MCF 10A (cell line): ENCODE results near the gene KCNH3. TPM values are rescaled to one million over a fixed set of nuclear protein-coding genes. Genes with fewer than 3 reads are reported as not detected.

Experiments used
- BruUV-seq: library from RNA; stranded (reverse); fragments of 400-500 nt; replicated peaks from 2 replicates; lab custom pipeline; 2021; lab: Mats Ljungman, UMichigan
- CTCF ChIA-PET: fragments of 300-600 bp; sonication (Branson Sonifier 250); formaldehyde crosslinking; extraction: SDS; loops from one replicate; lab custom pipeline; 2021; ENCODE audit warnings: antibody characterized with exemption, inconsistent platforms; lab: Yijun Ruan, JAX
- POLR2A ChIA-PET: fragments of 300-600, 350-650 bp; sonication (Branson Sonifier 250); formaldehyde crosslinking; extraction: SDS; loops from one replicate; lab custom pipeline; 2020; ENCODE audit warnings: antibody characterized with exemption, inconsistent platforms; lab: Yijun Ruan, JAX
- DNase-seq: peaks from one replicate; pipeline ENCODE4 v3.0.0-alpha.2; 2018; ENCODE audit not compliant: unreplicated experiment
- H3K27ac Mint-ChIP-seq: one replicate; pipeline ENCODE4 v1.8.0; 2022; ENCODE audit warnings: mild to moderate bottlenecking, low read depth, mixed read lengths; ENCODE audit not compliant: unreplicated experiment
- H3K27me3 Mint-ChIP-seq: one replicate; pipeline ENCODE4 v1.8.0; 2022; ENCODE audit warnings: mixed read lengths; ENCODE audit not compliant: insufficient read depth, unreplicated experiment
- H3K36me3 Mint-ChIP-seq: one replicate; pipeline ENCODE4 v1.8.0; 2022; ENCODE audit warnings: mild to moderate bottlenecking, moderate library complexity, mixed read lengths; ENCODE audit not compliant: insufficient read depth, unreplicated experiment
- H3K4me1 Mint-ChIP-seq: one replicate; pipeline ENCODE4 v1.8.0; 2022; ENCODE audit warnings: mixed read lengths; ENCODE audit not compliant: insufficient read depth, unreplicated experiment
- H3K4me3 Mint-ChIP-seq: one replicate; pipeline ENCODE4 v1.8.0; 2022; ENCODE audit warnings: mild to moderate bottlenecking, moderate library complexity, mixed read lengths; ENCODE audit not compliant: unreplicated experiment
- H3K9me3 Mint-ChIP-seq: one replicate; pipeline ENCODE4 v1.8.0; 2022; ENCODE audit warnings: mixed read lengths; ENCODE audit not compliant: unreplicated experiment
- intact Hi-C: fragments of 100-400 bp; cut with micrococcal nuclease; formaldehyde crosslinking; loops from 2 replicates; pipeline ENCODE4 v1.14.1; 2022
- total RNA-seq: library from RNA; stranded (reverse); gene quantifications from 2 replicates; pipeline ENCODE4 v1.2.3, GENCODE V29; 2022
- TF ChIP-seq, protein P1 (sequence below): fragments of 200-600 bp; IDR thresholded peaks from one replicate; pipeline ENCODE4 v1.8.0; 2022; ENCODE audit warnings: antibody characterized with exemption, mild to moderate bottlenecking; ENCODE audit not compliant: unreplicated experiment

Gene KCNH3
- total RNA-seq, 1 experiment from 2014 or later = not detected

DNA sequence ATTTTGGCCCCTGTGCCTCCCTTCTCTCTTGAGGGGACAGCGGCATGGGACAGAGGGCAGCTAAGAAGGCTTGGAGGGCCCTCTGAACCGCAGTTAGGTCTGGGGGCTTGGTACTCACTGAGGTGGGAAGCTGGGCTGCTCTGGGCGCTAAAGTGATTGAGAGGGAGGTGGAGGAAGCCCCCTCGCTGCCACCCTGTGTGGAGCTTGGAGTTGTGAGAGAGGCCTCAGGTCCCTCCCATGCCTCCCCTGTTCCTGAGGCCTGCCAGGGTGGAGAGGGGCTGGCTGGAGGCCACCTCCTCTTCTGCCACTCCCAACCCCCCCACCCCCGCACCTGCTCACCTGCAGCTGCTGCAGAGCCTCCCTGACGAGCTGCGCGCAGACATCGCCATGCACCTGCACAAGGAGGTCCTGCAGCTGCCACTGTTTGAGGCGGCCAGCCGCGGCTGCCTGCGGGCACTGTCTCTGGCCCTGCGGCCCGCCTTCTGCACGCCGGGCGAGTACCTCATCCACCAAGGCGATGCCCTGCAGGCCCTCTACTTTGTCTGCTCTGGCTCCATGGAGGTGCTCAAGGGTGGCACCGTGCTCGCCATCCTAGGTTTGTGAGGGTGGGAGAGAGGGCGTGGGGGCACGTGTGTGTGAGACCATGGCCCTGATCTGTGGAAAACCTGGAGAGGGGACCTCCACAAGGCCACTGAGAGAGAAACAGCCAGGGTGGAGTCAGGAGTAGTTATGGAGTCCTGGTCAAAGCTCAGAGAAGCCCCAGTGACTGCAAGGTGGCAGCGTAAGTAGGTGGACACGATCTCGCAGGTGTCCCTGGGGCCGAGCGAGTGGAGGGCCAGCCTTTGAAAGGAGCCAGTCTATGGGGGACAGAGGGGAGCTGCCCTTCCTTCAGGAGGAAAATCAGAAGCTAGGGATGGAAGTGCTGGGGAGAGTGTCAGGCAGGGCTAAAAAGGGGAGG, 11.2 kb downstream of the KCNH3 start:
- DNase-seq = no peak
- TF ChIP-seq, protein P1, sequence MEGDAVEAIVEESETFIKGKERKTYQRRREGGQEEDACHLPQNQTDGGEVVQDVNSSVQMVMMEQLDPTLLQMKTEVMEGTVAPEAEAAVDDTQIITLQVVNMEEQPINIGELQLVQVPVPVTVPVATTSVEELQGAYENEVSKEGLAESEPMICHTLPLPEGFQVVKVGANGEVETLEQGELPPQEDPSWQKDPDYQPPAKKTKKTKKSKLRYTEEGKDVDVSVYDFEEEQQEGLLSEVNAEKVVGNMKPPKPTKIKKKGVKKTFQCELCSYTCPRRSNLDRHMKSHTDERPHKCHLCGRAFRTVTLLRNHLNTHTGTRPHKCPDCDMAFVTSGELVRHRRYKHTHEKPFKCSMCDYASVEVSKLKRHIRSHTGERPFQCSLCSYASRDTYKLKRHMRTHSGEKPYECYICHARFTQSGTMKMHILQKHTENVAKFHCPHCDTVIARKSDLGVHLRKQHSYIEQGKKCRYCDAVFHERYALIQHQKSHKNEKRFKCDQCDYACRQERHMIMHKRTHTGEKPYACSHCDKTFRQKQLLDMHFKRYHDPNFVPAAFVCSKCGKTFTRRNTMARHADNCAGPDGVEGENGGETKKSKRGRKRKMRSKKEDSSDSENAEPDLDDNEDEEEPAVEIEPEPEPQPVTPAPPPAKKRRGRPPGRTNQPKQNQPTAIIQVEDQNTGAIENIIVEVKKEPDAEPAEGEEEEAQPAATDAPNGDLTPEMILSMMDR = no peak
- ChIA-PET CTCF (interaction anchor here (0.6 to 4.8 kb wide), 4 partner anchors 30 to 192 kb away, joined by 3 to 34 read pairs (median 4); no protein-coding TSS in a partner anchor), POLR2A (no interaction called here)
- intact Hi-C loops = no loop called here
- no peak overlapping the region for H3K27ac Mint-ChIP-seq
- H3K27me3 Mint-ChIP-seq = peaks cover 15% of the 10 kb centered on the region
- H3K4me1 Mint-ChIP-seq = peaks cover 13% of the 10 kb centered on the region
- H3K36me3 Mint-ChIP-seq = no peaks in the 10 kb centered on the region
- H3K4me3 Mint-ChIP-seq = no peak overlapping the region
- no TSS peak for BruUV-seq
- no peaks in the 10 kb centered on the region for H3K9me3 Mint-ChIP-seq

GRCh38 chr12:49550693-49551252, 11.9 kb downstream of the KCNH3 start:
- intact Hi-C loops = no loop called here
- no peak overlapping the region for H3K4me3 Mint-ChIP-seq
- H3K36me3 Mint-ChIP-seq = no peaks in the 10 kb centered on the region
- ChIA-PET POLR2A (no interaction called here), CTCF (interaction anchor here (0.9 to 4.8 kb wide), 3 partner anchors 13 to 193 kb away, joined by 3 to 34 read pairs (median 6); no protein-coding TSS in a partner anchor)
- TF ChIP-seq, protein P1 = no peak
- H3K4me1 Mint-ChIP-seq = peaks cover 13% of the 10 kb centered on the region
- H3K27ac Mint-ChIP-seq = no peak overlapping the region
- peaks cover 15% of the 10 kb centered on the region for H3K27me3 Mint-ChIP-seq
- H3K9me3 Mint-ChIP-seq = no peaks in the 10 kb centered on the region
- DNase-seq = no peak
- BruUV-seq = no TSS peak

- Mint-ChIP-seq H3K27me3 (peaks cover 15% of the 10 kb centered on the region), H3K27ac (no peak overlapping the region), H3K4me1 (peaks cover 13% of the 10 kb centered on the region), H3K36me3 (no peaks in the 10 kb centered on the region), H3K9me3 (no peaks in the 10 kb centered on the region), H3K4me3 (no peak overlapping the region)
- no TSS peak for BruUV-seq
- intact Hi-C loops = loop anchor here (2.0 kb wide), 1 partner anchor 29 kb away; no protein-coding TSS in a partner anchor
- TF ChIP-seq, protein P1 = no peak
- POLR2A ChIA-PET = interaction anchor here (0.8 to 3.3 kb wide), 4 partner anchors 12 to 87 kb away, joined by 3 to 19 read pairs (median 4); partner anchors contain the start of gene MCRS1
- CTCF ChIA-PET = interaction anchor here (1.0 to 4.8 kb wide), 6 partner anchors 19 to 255 kb away, joined by 4 to 34 read pairs (median 6); no protein-coding TSS in a partner anchor
- peak; percentile 57 for DNase-seq
Measured at GRCh38 chr12:49552014-49552413, 13.2 kb downstream of the KCNH3 start.

- no peak overlapping the region for H3K27ac Mint-ChIP-seq
- BruUV-seq = no TSS peak
- peaks cover 13% of the 10 kb centered on the region for H3K4me1 Mint-ChIP-seq
- ChIA-PET POLR2A (interaction anchor here (0.7 to 3.3 kb wide), 6 partner anchors 12 to 95 kb away, joined by 3 to 19 read pairs (median 5); partner anchors contain the start of gene MCRS1), CTCF (interaction anchor here (0.6 to 4.8 kb wide), 17 partner anchors 12 to 255 kb away, joined by 3 to 34 read pairs (median 5); no protein-coding TSS in a partner anchor)
- no peaks in the 10 kb centered on the region for H3K36me3 Mint-ChIP-seq
- intact Hi-C loops = loop anchor here (2.0 kb wide), 1 partner anchor 28 kb away; no protein-coding TSS in a partner anchor
- H3K4me3 Mint-ChIP-seq = no peak overlapping the region
- no peak for DNase-seq
- TF ChIP-seq, protein P1 = no peak
- no peaks in the 10 kb centered on the region for H3K9me3 Mint-ChIP-seq
- H3K27me3 Mint-ChIP-seq = peaks cover 15% of the 10 kb centered on the region
Measured at GRCh38 chr12:49552425-49552824, 13.6 kb downstream of the KCNH3 start.
